Stimulated activated CD4-positive, alpha-beta T cell treated with anti-CD3 and anti-CD28 coated beads, TNF-alpha, amount 100 ng/mL, for 48 hours (primary cell): ENCODE data around the gene CBFA2T2.

Experiments
- DNase-seq, 3 donors: peaks; one replicate each; pipeline ENCODE4 v3.0.0-alpha.2; 2020; ENCODE audit warnings: low read depth in 3 of 3

Gene CBFA2T2

DNA sequence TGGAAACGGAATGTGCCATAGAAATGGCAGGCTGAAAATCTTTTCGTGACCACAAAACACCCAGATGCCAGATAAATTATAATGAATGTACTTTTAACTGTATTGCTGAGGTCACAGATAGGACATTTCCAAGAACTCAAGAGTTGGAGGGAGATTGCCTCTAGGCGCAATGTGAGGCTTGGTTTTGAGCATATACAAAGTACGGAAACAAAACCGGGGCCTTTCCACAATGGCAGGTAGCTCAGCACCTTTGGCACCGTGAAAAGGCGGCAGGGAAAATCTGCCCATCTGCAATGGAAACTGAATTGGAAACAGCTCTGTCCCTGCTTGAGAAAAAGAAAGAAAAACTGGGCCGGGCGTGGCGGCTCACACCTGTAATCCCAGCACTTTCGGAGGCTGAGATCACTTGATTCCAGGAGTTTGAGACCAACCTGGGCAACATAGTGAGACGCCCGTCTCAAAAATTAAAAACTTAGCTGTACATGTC, 161.7 kb downstream of the CBFA2T2 start:
- no peak for DNase-seq

DNA sequence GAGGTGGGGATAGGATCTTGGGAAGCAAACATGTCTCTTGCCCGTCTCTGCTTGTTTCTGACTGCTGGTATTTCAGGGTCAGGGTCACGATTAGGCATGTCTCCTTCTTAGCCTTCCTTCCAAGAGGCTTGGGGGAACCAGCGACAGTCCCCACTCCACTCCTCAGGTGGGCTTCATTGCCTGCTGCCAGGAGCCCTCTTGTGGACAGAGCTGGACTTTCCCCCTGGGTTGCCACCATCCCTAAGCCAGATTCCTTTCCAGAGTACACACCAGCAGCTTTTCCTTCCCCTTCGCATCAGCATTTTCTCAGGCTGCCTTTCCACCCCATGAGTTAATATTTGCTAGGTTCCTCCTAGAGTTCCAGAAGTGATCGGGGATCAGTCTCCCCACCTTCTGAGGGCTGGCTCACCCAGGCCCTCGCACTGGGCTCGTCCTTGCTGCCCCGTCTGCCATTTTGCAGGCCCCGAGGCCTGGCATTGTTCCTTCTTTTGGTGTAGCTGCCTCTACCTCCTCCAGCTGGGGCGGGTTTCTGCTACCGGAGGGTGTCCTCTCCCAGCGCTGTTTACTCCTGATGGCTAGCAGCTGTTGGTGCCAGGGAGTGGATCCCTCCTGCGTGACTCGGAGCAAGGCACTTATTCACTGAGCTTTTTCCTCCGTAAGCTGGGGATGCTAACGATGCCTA, 163.5 kb downstream of the CBFA2T2 start:
- no peak for DNase-seq

DNA sequence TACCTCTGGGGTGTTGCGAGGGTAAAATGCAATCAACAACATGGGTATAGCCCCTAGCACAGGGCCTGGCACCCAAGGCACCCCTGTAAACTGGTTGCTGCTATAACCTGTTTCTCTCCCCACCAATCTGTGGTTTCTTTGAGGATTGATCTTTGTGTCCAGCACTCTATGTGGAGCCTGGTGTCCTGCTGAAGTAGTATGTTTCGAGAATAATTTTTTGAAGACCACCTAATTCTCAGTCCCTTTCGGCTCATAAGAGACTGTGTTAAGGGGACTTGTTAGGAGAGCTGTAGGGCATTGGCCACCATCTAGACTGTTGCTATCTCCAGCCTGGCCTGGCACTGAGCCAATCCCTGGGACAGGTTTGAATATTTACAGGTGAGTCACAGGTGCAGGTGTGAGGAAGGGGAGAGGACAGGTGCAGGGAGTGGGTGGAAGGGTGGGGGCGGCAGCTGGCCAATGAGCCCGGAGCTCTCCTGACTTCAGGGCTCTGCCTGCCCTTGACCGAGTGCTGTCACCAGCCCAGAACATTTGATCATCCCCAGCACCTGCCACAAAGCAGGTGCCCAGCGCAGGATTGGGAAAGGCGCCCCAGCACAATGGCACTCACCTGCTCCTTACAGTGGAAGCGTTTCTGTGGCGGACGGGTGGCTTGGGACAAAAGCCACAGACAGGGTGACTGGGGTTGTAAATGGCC, 164.2 kb downstream of the CBFA2T2 start:
- no peak for DNase-seq

DNA sequence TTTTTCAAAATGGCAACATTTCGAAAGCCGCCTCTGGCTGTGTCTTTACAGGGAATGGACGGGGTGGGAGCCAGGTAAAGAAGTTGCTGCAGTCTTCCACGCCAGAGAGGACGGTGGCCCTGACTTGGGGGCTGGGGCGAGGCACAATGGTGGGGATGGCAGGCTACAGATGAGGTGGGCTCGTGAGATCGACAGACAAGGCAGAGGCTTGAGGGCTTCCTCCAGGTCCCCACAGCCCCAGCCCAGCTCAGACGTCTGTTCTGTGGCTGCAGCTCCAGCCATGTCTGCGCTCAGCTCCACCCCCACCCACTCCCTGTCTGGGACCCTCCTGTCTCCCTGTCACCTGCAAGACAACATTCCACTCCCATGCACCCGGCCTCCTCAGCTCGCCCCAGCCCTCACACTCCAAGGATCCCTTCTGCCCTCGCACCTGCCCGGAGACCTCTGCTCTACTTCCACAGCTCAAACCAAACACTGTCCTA, 164.8 kb downstream of the CBFA2T2 start:
- DNase-seq: no peak

DNA sequence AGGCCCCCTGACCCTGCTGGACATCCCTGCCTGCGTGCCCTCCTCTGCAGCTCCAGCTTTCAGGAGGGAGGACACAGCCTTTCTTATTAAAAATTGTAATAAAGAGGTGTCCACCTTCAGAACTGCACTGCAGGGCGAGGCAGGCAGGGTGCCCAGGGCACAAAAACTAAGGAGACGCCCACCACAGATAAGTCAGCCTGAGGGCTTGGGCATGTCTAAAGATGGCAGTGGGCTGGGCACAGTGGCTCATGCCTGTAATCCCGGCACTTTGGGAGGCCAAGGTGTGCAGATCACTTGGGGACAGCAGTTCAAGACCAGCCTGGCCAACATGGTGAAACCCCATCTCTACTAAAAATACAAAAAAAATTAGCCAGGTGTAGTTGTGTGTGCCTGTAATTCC, 165.3 kb downstream of the CBFA2T2 start:
- no peak for DNase-seq

DNA sequence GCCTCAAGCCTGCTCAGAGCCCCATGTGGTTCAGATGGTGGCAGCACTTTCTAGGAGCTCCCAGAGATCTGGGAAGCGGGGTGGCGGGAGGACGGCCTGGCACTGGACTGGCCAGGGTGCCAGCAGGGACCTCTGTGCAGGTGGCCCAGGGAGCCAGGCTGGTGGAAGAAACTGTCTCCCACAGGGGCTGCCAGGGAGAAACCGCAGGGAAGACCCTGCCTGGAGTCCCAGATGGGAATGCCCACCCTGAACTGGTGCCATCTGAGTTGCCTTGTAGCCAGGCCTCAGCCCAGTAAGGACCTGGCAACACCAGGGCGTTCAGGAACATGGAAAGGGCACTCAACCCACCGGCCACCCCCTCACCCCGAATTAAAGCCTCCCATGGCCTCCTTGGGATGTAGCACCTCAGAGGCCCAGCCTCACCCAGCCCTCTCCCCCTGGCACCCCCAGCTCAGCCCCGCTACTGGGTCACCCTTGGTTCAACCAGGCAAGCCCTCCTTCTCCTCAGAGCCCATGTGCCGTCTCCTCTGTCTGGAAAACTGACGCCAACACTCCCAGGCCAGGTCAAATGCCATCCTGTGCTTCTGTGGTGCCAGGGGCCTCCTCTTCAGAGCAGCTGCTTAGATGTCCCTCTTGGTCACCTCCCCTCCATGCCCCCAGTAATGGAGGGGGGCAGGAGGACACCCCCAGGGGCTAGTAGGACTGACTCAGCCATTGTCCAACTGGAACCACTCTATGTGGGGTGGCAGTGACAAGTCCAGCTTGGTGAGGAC, 166.3 kb downstream of the CBFA2T2 start:
- no peak for DNase-seq

DNA sequence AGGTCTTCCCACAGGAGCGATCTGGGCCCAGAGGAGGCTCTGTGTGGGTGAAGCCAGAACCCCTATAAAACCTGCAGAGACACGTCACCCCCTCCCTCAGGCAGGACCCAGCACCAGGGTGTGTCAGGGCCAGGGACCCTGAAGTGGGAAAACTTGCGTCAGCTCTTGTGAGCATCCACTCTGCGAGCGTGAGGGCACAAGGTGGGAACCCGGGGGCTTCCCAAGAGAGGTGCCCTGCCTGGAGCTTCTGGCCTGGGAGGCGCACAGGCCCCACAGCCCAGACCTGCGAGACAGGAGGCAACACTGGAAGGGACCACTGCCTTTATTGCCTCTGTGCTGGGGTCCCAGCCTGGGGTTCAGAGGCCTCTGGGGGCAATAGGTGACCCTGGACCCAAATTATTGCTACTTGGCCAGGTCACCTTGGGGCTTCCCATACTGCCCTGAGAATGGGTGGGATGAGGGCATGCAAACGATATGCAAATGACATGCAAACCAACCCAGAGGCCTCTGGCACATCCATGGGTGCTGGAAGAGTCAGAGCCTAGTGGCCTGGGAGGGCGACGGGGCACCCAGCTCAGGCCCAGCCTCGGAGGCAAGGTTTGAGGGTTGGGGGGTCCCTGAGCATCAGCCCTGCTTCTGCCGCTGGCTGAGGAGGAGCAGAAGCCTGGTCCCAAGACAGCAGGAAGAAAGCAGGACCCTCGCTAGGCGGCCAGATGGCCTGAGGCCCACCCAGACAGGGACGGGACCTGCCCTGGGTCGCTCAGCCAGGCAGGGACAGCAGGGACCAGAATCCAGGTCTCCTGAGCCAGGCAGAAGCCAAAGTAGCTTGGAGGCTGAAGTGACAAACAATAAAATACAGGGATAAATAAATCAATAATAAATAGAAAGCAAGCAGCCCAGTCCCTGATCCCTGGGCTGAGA, 167.1 kb downstream of the CBFA2T2 start:
- DNase-seq: no peak

DNA sequence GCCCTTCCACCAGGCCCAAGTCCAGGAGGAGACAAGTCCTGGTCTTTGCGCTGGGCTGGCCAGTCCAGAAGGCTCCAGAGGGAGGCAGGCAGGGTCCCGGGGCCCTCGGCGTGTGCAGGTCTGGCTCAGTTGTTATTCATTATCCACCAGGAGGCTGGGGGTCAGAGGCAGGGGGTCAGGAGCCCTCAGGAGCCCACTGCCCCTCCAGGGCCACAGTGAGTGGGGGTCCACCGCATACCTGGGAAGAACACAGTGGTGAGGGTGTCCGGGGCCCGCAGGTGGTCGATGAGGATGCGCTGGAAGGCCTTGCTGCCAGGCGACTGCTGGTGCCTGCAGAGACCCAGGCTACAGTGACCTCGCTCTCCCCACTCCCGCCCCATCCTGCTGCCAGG, 167.8 kb downstream of the CBFA2T2 start:
- DNase-seq: no peak

DNA sequence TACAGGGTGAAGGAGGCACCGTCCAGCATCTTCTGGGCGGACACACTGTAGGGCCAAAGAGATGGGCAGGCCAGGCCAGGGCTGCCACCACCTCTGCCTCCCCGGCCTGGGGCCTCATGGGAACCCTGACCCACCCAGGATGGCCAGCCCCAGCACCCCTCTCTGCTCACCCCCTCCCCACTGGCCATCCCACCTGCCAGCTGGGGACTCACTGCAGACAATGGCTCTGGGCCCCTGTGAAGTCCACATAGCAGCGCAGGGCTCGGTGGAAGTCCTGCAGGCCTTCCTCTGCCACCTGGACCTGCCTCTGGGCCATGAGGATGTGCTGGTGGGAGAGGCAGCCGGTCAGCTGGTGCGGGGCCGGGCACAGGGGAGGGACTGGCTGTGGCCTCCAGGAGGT, 168.6 kb downstream of the CBFA2T2 start:
- DNase-seq: no peak

DNA sequence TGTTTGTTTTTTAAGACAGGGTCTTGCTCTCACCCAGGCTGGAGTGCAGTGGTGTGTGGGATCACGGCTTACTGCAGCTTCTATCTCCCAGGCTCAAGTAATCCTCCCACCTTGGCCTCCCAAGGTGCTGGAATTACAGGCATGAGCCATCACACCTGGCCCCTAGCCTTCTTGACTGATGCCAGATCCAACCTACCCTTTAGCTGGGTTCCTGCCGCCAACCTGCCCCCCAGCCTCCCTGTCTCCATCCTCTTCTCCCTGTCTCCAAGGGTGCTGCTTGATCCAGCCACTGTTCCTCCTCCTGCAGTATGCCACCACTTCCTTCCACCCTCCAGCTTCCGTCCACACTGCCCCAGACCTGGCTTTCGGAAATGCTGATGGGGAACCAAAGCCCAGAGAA, 169.0 kb downstream of the CBFA2T2 start:
- DNase-seq: no peak

DNA sequence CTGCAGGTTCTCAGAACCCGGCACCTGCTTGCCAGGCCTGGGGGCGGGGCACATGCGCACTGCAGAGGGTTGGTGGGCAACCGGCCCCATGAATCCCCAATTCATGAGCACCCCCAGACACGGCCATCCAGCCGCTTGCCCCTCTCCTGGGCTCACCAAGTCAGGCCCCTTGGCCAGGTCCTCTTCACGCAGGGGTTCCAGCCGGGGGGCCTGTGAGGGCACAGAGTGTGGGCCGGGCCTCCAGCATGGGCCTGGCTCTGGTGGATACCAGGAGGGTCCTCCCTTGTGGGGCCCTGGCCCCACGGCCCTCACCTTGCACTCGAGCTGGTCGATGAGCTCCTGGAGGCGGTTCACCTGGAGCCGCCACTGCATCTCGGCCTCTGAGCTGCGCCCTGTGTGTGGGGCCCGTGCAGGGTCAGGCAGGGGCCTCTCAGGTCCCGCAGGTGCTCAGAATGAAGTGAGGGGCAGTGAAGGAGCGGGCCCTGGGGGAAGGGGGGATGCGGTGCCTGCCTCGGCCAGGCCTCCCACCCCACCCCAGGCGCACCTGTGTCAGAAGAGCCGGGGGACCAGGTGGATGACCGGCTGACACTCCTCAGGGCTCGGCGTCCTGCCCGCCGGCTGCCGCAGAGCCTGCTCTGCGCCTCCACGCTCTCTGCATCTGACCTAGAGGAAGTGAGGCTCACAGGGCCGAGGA, 169.6 kb downstream of the CBFA2T2 start:
- DNase-seq: no peak

DNA sequence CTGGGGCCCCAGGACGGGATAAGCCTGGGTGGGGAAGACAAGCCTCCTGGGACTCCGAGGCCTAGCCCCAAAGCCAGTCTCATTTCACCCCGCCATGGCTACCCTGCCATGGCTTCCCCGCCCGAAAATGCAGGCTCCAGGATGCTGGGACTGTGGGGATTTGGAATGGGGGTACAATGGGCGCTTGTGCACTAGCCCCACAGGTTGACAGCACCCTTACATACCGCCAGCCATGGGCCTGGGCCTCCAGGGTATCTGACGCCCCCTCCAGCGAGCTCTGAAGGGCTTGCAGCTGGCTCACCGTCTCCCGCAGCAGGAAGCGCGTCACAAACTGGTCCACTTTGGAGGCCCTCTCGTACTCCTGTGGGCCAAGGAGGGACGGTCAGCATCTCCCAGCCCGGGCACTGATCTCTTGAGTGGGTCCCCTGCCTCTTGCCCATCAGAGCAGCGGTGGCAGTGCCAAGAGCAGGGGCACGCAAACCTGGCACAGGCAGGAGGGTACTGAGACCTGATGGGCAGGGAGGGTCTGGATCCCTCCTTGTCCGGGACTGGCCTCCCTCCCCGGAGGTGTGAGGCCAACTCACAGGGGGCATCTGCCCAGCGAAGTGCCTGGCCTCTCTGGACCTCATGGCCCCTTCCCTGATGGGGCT, 170.3 kb downstream of the CBFA2T2 start:
- no peak for DNase-seq

DNA sequence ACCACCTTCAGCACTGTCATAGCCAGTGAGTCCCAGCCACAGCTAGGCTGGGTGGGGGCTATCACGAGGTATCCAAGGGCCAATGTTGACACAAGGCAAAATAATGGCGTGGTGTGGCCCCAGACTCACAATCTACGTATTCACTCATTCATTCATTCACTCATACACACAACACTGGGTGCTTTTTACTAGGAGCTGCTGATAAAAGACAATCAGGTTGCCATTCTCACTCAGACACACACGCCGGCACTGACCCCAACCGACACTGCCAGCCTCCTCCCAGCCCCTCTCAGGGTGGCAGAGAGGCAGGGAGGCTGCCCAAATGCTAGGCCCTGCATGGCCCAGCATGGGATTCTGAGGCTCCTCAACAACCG, 170.8 kb downstream of the CBFA2T2 start:
- DNase-seq: no peak

DNA sequence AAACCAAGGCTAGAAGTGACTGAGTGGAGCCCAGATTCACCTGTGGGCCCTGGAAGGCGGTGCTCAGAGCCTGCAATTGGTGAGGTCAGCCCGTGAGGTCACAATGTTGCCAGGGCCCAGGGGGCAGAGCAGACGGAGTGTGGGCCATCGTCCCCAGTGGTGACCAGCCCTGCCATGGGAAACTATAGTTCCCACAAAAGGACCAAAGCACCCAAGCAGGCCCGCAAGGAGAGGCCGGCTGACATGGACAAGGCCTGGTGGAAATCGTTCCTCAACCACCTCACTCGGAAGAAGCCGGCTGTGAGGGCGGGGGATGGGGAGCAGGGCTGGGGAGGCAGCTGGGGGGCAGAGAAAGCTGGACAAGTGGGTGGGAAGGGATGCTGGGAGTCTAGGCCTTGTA, 172.3 kb downstream of the CBFA2T2 start, which contains the start of gene C20orf144:
C20orf144 (plus strand) TSS at position 156 of the 400 bp plus-strand sequence; CDS start at position 175, 19 bp downstream.
- DNase-seq: no peak

DNA sequence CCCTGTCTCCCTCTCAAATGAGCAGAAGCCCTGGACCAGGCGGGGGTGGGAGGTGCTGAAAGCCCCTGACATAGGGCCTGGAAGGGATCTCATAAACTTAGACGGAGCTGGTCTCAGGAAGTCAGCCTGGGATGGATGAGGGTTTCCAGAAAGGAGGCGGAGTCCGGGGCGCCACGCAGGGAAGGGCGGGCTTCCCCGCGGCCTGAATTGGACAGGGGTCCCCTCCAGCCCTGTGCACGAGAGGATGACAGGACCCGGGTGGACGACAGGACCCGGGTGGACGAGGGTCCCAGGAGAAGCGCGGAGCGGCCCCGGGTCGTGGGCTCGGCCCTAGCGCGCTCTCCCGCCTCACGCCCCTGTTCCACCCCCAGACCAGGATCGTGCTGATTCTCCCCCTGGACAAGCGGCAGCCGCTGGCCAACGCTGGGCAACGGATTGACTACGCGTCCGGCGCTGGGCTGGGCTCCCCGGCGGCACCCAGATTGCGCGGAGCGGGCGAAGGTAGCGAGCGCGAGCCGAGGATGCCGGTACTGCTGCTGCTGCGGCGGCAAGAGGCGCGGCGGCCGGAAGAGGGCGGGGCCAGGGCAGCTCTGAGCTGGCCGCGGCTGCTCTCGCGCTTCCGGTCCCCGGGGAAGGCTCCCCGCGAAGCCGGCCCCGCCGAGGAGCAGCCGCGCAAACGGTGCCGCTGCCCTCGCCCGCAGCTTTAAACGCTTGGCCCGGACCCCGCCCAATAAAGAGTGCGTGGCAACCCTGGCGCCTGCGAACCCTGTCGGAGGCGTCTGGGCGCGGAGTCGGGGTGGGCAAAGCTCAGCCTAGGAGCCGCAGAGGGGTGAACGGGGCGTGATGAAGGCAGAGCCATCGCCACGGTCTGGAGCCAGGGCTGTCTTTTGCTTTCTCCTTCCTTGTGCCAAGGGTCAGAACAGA, 173.5 kb downstream of the CBFA2T2 start:
- DNase-seq: peak; percentile 66 to 88 (median 75)

DNA sequence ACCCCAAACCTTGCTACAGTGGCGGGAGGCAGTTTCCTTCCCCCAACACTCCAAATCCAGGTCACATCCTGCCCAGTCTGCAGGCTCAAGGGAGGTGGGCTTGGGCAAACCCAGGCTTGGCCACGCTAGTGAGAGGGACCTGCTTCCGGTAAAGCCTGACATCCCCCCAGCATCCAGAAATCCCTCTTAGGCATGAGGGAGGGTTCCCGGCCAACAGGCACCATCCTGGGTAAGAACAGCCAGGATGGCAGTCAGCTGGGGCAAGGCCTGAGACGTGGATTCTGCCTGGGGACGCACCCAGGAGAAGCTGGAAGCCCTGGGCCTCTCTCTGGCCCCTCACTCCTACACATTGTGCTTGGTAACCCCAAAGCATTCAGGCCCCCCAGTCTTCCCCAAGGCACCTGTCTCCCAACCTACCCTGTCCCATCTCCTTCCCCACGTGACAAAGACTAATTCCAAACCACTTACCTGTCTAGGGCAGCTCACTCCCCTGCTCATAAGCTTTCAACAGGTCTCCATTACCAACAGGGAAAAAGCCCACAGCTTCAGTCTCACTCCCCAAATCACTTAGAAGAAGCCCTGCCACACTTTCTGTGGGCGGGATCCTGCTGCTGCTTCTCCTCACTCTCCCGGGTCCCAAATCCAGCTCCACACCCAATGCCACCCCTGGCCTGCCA, 174.3 kb downstream of the CBFA2T2 start:
- no peak for DNase-seq

DNA sequence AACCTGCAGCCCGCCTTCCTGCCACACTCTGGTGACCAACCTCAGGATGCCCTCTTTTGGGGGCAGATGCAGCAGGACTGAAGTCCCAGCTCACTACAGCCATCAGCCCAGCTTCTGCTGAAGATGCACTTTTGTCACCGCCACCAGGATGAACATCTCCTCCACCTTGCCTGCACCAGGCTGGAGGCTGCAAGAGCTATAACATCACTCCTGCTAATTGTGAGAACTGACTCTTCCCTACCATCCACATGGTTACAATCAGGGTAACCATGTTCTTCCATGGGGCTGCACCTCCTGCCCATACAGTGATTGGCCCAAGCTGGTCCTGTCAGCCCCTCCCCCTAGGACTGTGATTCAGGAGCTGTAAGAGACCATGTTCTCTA, 174.9 kb downstream of the CBFA2T2 start:
- DNase-seq: no peak
